Retina (tissue), 1 donor: ENCODE results near the gene CTH.
"Not testable (repeated sequence)": the region's sequence is repeated elsewhere in the genome, so short reads cannot be mapped to it uniquely, and the experiment has no call there.

Experiments
- DNase-seq: peaks from one replicate; pipeline ENCODE4 v3.0.0-alpha.2; 2016

Gene CTH

GRCh38 chr1:70410604-70411359 is at the start of gene CTH:
Gene CTH, plus strand, starts transcription at chr1:70411268. Its CDS starts 148 bp downstream, at chr1:70411416.
- DNase-seq = peak; percentile 98

- no peak for DNase-seq
Observed at GRCh38 chr1:70361727-70362398, 49.2 kb upstream of the CTH start.

GRCh38 chr1:70364439-70364838 is 46.6 kb upstream of the CTH start:
- DNase-seq = no peak

GRCh38 chr1:70366425-70366952 is 44.6 kb upstream of the CTH start:
- DNase-seq = not testable (repeated sequence)

DNA sequence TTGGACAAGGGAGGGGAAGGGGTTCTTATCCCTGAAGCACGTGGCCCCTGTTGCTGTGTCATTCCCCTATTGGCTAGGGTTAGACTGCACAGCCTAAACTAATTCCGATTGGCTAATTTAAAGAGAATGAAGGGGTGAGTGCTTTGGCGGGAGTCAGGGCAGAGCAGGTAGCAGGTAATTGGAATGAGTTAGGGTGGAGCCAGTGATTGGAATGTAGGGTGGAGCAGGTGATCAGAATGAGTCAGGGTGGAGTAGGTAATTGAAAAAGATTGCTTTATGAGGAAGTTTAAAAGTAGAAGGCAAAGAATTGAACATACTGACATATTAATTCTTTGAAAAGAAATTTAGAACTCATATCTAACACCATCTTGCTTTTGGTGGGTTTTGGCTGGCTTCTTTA is 44.1 kb upstream of the CTH start:
- DNase-seq = not testable (repeated sequence)

- DNase-seq = not testable (repeated sequence)
Observed at GRCh38 chr1:70367397-70367796, 43.7 kb upstream of the CTH start.

GRCh38 chr1:70371586-70371985 is 39.5 kb upstream of the CTH start:
- DNase-seq = not testable (repeated sequence)

DNA sequence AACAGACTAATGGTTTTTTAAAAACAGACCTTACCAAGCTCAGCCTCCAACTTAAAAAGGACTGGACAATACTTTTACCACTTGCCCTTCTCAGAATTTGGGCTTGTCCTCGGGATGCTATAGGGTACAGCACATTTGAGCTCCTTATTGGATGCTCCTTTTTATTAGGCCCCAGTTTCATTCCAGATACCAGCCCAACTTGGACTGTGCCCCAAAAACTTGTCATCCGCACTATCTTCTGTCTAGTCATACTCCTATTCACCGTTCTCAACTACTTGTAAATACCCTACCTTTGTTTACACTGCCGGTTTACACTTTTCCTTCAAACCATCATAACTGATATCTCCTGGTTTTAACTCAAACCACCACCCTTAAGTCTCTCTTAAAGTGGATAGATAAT is 38.6 kb upstream of the CTH start:
- no peak for DNase-seq

- DNase-seq = not testable (repeated sequence)
Observed at GRCh38 chr1:70373580-70373979, 37.5 kb upstream of the CTH start.

- no peak for DNase-seq
Observed at GRCh38 chr1:70376196-70376595, 34.9 kb upstream of the CTH start.

- DNase-seq = no peak
Observed at GRCh38 chr1:70382682-70383081, 28.4 kb upstream of the CTH start.

- DNase-seq = no peak
Observed at GRCh38 chr1:70383483-70383882, 27.6 kb upstream of the CTH start.

GRCh38 chr1:70384542-70384941 is 26.5 kb upstream of the CTH start:
- no peak for DNase-seq

GRCh38 chr1:70385477-70385876 is 25.6 kb upstream of the CTH start:
- DNase-seq = no peak

DNA sequence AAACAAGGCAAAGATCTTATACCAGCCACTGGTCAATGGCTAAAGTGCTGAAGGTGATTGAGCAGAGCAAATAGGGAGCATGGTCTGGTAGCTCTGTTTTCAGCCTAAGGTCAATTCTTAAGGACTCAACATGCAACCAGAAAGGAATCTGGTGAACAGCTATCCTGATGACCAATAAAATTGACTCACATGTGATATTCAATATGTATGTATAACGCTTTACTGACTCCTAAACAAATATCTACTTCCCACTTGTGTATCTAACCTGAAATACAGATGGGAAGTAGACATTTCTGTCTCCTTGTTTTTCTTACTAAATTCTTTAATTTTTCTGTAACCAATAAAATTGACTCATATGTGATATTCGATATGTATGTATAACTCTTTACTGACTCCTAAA is 24.9 kb upstream of the CTH start:
- DNase-seq = no peak

- no peak for DNase-seq
Observed at GRCh38 chr1:70387507-70387906, 23.6 kb upstream of the CTH start.

DNA sequence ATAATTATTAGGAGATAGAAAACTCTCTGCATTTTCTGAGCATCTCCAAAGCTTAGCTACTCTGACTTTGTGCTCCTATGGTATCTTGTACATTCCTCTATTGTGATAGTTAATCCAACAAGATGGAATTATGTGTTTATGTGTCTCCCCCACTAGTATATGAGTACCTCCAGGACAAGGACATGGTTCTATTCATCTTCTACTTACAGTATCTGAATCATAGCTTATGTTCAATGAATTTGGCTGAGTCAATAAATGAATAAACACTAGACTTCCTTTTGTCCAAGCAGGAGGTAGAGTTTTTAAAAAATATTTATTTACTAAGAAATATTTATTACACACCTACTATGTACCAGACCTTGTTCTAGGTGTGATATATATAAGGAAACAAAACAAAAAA is 18.4 kb upstream of the CTH start:
- DNase-seq = no peak

DNA sequence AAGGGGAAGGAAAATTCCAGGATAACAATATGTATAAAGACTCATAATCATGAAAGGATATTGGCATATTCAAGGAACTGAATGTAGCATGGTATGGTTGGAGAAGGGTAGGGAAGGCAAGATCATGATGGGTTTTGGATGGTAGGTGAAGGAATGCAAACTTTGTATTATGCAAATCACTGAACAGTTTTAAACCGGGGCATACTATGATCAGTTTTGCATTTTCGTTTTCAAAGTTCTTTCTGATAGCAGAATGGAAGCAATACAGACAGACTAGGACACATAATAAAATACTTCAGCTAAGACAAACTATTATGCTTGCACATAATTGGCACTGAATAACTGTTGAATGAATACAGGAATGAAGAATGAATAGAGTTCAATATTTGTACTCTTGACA is 14.5 kb upstream of the CTH start:
- no peak for DNase-seq

GRCh38 chr1:70397013-70397412 is 14.1 kb upstream of the CTH start:
- DNase-seq = no peak

- DNase-seq = no peak
Observed at GRCh38 chr1:70400335-70400734, 10.7 kb upstream of the CTH start.

DNA sequence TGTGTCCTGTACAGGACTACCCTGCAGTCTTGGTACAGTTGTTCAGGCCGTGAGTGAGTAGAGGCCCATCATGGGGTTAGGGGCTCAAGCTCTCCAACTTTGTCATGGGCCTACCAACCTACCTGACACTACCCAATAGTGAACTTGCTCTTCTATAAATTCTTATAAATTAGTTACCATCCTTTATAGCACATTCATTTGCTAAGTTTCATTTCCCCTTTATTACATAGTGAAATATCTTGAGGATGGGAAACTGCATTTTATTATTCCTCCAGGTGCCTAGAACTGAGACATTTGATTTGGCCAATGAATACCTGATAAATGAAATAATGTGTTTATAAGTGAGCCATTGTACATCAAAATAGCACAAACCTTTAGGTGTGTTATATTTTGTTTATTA is 9.1 kb upstream of the CTH start:
- no peak for DNase-seq

GRCh38 chr1:70403759-70404158 is 7.3 kb upstream of the CTH start:
- no peak for DNase-seq

GRCh38 chr1:70405780-70406416 is 5.2 kb upstream of the CTH start:
- DNase-seq = no peak

- no peak for DNase-seq
Observed at GRCh38 chr1:70409136-70409535, 1.9 kb upstream of the CTH start.
